MCF 10A (cell line): ENCODE data around the gene AMDHD1. TPM values are rescaled to one million over a fixed set of nuclear protein-coding genes. Genes with fewer than 3 reads are reported as not detected.

Experiments
- BruUV-seq: library from RNA; stranded (reverse); fragments of 400-500 nt; replicated peaks from 2 replicates; lab custom pipeline; 2021; lab: Mats Ljungman, UMichigan
- CTCF ChIA-PET: fragments of 300-600 bp; sonication (Branson Sonifier 250); formaldehyde crosslinking; extraction: SDS; loops from one replicate; lab custom pipeline; 2021; ENCODE audit warnings: antibody characterized with exemption, inconsistent platforms; lab: Yijun Ruan, JAX
- POLR2A ChIA-PET: fragments of 300-600, 350-650 bp; sonication (Branson Sonifier 250); formaldehyde crosslinking; extraction: SDS; loops from one replicate; lab custom pipeline; 2020; ENCODE audit warnings: antibody characterized with exemption, inconsistent platforms; lab: Yijun Ruan, JAX
- DNase-seq: peaks from one replicate; pipeline ENCODE4 v3.0.0-alpha.2; 2018; ENCODE audit not compliant: unreplicated experiment
- H3K27ac Mint-ChIP-seq: one replicate; pipeline ENCODE4 v1.8.0; 2022; ENCODE audit warnings: mild to moderate bottlenecking, low read depth, mixed read lengths; ENCODE audit not compliant: unreplicated experiment
- H3K27me3 Mint-ChIP-seq: one replicate; pipeline ENCODE4 v1.8.0; 2022; ENCODE audit warnings: mixed read lengths; ENCODE audit not compliant: insufficient read depth, unreplicated experiment
- H3K36me3 Mint-ChIP-seq: one replicate; pipeline ENCODE4 v1.8.0; 2022; ENCODE audit warnings: mild to moderate bottlenecking, moderate library complexity, mixed read lengths; ENCODE audit not compliant: insufficient read depth, unreplicated experiment
- H3K4me1 Mint-ChIP-seq: one replicate; pipeline ENCODE4 v1.8.0; 2022; ENCODE audit warnings: mixed read lengths; ENCODE audit not compliant: insufficient read depth, unreplicated experiment
- H3K4me3 Mint-ChIP-seq: one replicate; pipeline ENCODE4 v1.8.0; 2022; ENCODE audit warnings: mild to moderate bottlenecking, moderate library complexity, mixed read lengths; ENCODE audit not compliant: unreplicated experiment
- H3K9me3 Mint-ChIP-seq: one replicate; pipeline ENCODE4 v1.8.0; 2022; ENCODE audit warnings: mixed read lengths; ENCODE audit not compliant: unreplicated experiment
- intact Hi-C: fragments of 100-400 bp; cut with micrococcal nuclease; formaldehyde crosslinking; loops from 2 replicates; pipeline ENCODE4 v1.14.1; 2022
- total RNA-seq: library from RNA; stranded (reverse); gene quantifications from 2 replicates; pipeline ENCODE4 v1.2.3, GENCODE V29; 2022
- TF ChIP-seq, protein P1 (sequence below): fragments of 200-600 bp; IDR thresholded peaks from one replicate; pipeline ENCODE4 v1.8.0; 2022; ENCODE audit warnings: antibody characterized with exemption, mild to moderate bottlenecking; ENCODE audit not compliant: unreplicated experiment

Gene AMDHD1
- total RNA-seq, 1 experiment from 2014 or later: 0.47 TPM

DNA sequence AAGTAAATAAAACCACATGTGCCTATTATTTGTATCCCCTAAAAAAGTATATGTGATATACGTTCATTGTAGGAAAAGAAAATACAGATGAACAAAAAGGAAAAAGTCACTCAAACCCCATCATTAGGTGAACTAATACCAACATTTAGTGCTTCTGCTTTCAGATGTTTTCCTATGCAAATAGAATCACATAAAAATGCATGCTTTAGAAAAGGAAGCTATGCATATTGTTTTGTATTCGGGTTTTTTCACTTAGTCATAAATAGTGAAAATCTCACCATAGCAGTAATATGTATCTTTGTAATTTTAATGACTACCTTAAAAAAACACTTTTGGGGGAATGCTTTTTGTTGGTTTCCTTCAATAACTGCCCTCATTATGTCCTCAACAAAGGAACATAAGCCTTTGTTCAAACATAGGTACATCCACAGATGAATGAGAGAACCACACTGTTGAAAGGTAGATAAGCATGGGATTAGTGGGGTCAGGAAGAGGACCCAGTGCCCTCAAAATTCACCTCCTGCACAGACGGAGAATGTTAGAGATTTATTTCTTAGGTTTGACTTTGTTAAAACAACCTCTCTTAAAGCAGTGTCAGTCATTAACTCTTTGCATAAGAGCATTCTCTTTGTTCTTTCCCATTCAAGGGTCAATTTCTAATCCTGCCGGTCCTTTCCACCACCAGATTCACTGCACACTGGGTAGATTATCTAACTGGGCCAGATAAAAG is 6.5 kb downstream of the AMDHD1 start:
- POLR2A ChIA-PET: interaction anchor here (1.0 kb wide), 1 partner anchor 24 kb away, joined by 3 read pairs; no protein-coding TSS in a partner anchor
- no peaks in the 10 kb centered on the region for H3K9me3 Mint-ChIP-seq
- no peak overlapping the region for H3K4me3 Mint-ChIP-seq
- peaks cover 53% of the 10 kb centered on the region for H3K27me3 Mint-ChIP-seq
- no peak for DNase-seq
- H3K36me3 Mint-ChIP-seq: no peaks in the 10 kb centered on the region
- CTCF ChIA-PET: interaction anchor here (0.6 kb wide), 1 partner anchor 265 kb away, joined by 3 read pairs; no protein-coding TSS in a partner anchor
- intact Hi-C loops: no loop called here
- no TSS peak for BruUV-seq
- TF ChIP-seq, protein P1, sequence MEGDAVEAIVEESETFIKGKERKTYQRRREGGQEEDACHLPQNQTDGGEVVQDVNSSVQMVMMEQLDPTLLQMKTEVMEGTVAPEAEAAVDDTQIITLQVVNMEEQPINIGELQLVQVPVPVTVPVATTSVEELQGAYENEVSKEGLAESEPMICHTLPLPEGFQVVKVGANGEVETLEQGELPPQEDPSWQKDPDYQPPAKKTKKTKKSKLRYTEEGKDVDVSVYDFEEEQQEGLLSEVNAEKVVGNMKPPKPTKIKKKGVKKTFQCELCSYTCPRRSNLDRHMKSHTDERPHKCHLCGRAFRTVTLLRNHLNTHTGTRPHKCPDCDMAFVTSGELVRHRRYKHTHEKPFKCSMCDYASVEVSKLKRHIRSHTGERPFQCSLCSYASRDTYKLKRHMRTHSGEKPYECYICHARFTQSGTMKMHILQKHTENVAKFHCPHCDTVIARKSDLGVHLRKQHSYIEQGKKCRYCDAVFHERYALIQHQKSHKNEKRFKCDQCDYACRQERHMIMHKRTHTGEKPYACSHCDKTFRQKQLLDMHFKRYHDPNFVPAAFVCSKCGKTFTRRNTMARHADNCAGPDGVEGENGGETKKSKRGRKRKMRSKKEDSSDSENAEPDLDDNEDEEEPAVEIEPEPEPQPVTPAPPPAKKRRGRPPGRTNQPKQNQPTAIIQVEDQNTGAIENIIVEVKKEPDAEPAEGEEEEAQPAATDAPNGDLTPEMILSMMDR: no peak
- no peak overlapping the region for H3K27ac Mint-ChIP-seq
- no peaks in the 10 kb centered on the region for H3K4me1 Mint-ChIP-seq

DNA sequence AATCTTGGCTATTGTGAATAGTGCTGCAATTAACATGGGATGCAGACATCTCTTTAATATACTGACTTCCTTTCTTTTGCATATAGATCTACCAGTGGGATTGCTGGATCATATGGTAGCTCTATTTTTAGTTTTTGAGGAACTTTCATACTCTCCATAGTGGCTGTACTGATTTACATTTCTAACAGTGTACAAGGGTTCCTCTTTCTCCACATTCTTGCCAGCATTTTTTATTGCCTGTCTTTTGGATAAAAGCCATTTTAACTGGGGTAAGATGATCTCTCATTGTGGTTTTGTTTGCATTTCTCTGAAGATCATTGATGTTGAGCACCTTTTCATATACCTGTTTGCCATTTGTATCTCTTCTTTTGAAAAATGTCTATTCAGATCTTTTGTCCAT is 8.4 kb downstream of the AMDHD1 start:
- TF ChIP-seq, protein P1: no peak
- DNase-seq: no peak
- POLR2A ChIA-PET: interaction anchor here (0.8 to 6.0 kb wide), 2 partner anchors 9 to 260 kb away, joined by 4 to 40 read pairs; partner anchors contain the start of genes AMDHD1 and CCDC38
- H3K4me3 Mint-ChIP-seq: no peak overlapping the region
- no TSS peak for BruUV-seq
- H3K27me3 Mint-ChIP-seq: peaks cover 41% of the 10 kb centered on the region
- no peak overlapping the region for H3K27ac Mint-ChIP-seq
- no peaks in the 10 kb centered on the region for H3K36me3 Mint-ChIP-seq
- intact Hi-C loops: no loop called here
- H3K4me1 Mint-ChIP-seq: no peaks in the 10 kb centered on the region
- CTCF ChIA-PET: interaction anchor here (0.6 kb wide), 1 partner anchor 8 kb away, joined by 4 read pairs; the partner anchor contains the start of gene AMDHD1
- H3K9me3 Mint-ChIP-seq: no peaks in the 10 kb centered on the region

DNA sequence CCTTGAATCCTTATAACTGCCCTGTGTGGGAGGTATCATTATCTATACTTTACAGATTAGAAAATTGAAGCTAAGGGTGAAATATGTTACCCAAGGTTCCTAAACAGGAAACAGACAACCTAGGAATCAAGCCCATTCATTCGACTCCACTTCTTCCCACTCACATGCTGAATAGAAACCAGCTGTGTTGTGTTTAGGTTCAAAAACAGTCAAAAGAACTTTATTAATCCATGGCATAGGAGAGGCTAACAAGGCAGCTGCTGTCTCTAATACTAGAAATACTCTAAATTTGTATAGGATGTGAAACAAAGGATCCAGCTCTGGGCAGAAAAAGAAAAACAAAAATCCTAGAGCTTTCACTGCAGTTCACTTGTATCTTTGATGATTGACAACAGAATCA is 9.9 kb downstream of the AMDHD1 start:
- TF ChIP-seq, protein P1: no peak
- intact Hi-C loops: no loop called here
- Mint-ChIP-seq H3K4me1 (no peaks in the 10 kb centered on the region), H3K27ac (no peak overlapping the region), H3K27me3 (peaks cover 38% of the 10 kb centered on the region), H3K36me3 (no peaks in the 10 kb centered on the region), H3K4me3 (no peak overlapping the region), H3K9me3 (no peaks in the 10 kb centered on the region)
- no TSS peak for BruUV-seq
- CTCF ChIA-PET: interaction anchor here (0.5 to 3.2 kb wide), 7 partner anchors 9 to 1388 kb away, joined by 3 to 18 read pairs (median 3); partner anchors contain the start of gene CCDC38
- no peak for DNase-seq
- POLR2A ChIA-PET: interaction anchor here (6.0 kb wide), 1 partner anchor 10 kb away, joined by 40 read pairs; the partner anchor contains the start of genes AMDHD1 and CCDC38

DNA sequence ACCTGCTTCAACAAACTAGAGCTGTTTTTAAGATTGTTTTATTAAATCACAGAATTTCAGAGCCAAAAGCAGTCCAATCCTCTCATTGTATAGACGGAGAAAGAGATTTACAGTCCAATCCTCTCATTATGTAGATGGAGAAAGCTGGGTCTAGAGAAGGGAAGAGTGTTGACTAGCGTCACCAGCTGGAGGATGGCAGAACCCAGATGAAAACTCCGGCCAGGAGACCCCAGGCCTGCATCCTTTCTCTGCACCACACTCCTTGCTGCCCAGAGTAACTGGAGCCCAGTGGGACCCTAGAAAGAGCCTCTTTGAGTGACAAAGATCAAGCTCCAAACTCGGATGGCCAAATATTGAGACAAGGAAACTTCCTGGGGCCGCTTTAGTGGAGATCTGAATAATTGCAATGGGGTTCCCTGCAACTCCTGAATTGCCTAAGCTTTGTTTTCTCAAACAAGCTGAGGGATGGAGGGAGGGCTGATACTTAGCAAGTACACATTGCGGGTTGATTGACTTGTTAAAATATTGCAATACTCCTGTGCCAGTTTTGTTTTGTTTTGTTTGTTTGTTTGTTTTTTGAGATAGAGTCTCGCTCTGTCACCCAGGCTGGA is 12.5 kb downstream of the AMDHD1 start:
- Mint-ChIP-seq H3K27ac (no peak overlapping the region), H3K36me3 (no peaks in the 10 kb centered on the region), H3K9me3 (no peaks in the 10 kb centered on the region), H3K4me1 (no peaks in the 10 kb centered on the region), H3K27me3 (peaks cover 24% of the 10 kb centered on the region), H3K4me3 (no peak overlapping the region)
- intact Hi-C loops: no loop called here
- BruUV-seq: no TSS peak
- TF ChIP-seq, protein P1: no peak
- ChIA-PET CTCF (interaction anchor here (0.7 to 3.2 kb wide), 5 partner anchors 32 to 45 kb away, joined by 3 to 18 read pairs (median 3); no protein-coding TSS in a partner anchor), POLR2A (interaction anchor here (6.0 kb wide), 1 partner anchor 13 kb away, joined by 40 read pairs; the partner anchor contains the start of genes AMDHD1 and CCDC38)
- DNase-seq: no peak
